Mesenchymal stem cell (in vitro differentiated cells and primary cell): Measurements from ENCODE around the gene PIGM.

Experiments
- DNase-seq: peaks from one replicate; pipeline ENCODE4 v3.0.0-alpha.2; 2013
- H2AFZ ChIP-seq: one replicate; pipeline ENCODE4 v1.6.1; 2013; ENCODE audit warnings: low read depth, mild to moderate bottlenecking, control low read depth, inconsistent platforms, low read length, moderate library complexity
- H2AK5ac ChIP-seq: 2 replicates; pipeline ENCODE4 v1.6.1; 2013; ENCODE audit warnings: low read length, moderate library complexity, mild to moderate bottlenecking, inconsistent platforms; ENCODE audit not compliant: severe bottlenecking
- H2BK120ac ChIP-seq: one replicate; pipeline ENCODE4 v1.6.1; 2013; ENCODE audit warnings: low read depth, mild to moderate bottlenecking, inconsistent platforms, low read length, moderate library complexity
- H2BK12ac ChIP-seq, 2 experiments: one replicate each; pipeline ENCODE4 v1.6.1; 2013; ENCODE audit warnings: inconsistent platforms in 2 of 2, low read length in 2 of 2, mild to moderate bottlenecking in 2 of 2, moderate library complexity in 2 of 2, control low read depth in 1 of 2
- H2BK15ac ChIP-seq: one replicate; pipeline ENCODE4 v1.6.1; 2013; ENCODE audit warnings: mild to moderate bottlenecking, low read depth, inconsistent platforms; ENCODE audit not compliant: poor library complexity, severe bottlenecking
- H2BK5ac ChIP-seq: 2 replicates; pipeline ENCODE4 v1.6.1; 2013; ENCODE audit warnings: low read depth, mild to moderate bottlenecking, low read length, control low read depth, inconsistent platforms; ENCODE audit not compliant: poor library complexity, severe bottlenecking
- H3K14ac ChIP-seq, 2 experiments: one replicate each; pipeline ENCODE4 v1.6.1; 2013; ENCODE audit warnings: inconsistent platforms in 2 of 2, low read length in 2 of 2, control low read depth in 1 of 2, mild to moderate bottlenecking in 1 of 2, moderate library complexity in 1 of 2
- H3K18ac ChIP-seq, 2 experiments: one replicate each; pipeline ENCODE4 v1.6.1; 2013; ENCODE audit warnings: inconsistent platforms in 2 of 2, low read length in 2 of 2, control low read depth in 1 of 2, low read depth in 1 of 2, mild to moderate bottlenecking in 1 of 2
- H3K23ac ChIP-seq, 2 experiments: one replicate each; pipeline ENCODE4 v1.6.1; 2013; ENCODE audit warnings: inconsistent platforms in 2 of 2, low read length in 2 of 2, mild to moderate bottlenecking in 2 of 2, moderate library complexity in 2 of 2, control low read depth in 1 of 2
- H3K27ac ChIP-seq: 2 replicates; pipeline ENCODE4 v1.5.1; 2013; ENCODE audit warnings: mild to moderate bottlenecking, moderate library complexity, low read length, control low read depth, inconsistent platforms; ENCODE audit not compliant: poor library complexity, severe bottlenecking
- H3K27me3 ChIP-seq, 2 experiments: 2 replicates each; pipeline versions ENCODE4 v1.6.1 to v1.7.0; 2013; ENCODE audit warnings: low read length in 2 of 2, mild to moderate bottlenecking in 2 of 2, moderate library complexity in 2 of 2, control low read depth in 1 of 2, inconsistent platforms in 1 of 2; ENCODE audit not compliant: control insufficient read depth in 1 of 2, insufficient read depth in 1 of 2
- H3K36me3 ChIP-seq, 2 experiments: 2 replicates each; pipeline versions ENCODE4 v1.6.1 to v1.7.0; 2013; ENCODE audit warnings: low read length in 2 of 2, control low read depth in 1 of 2, inconsistent platforms in 1 of 2, low read depth in 1 of 2, mild to moderate bottlenecking in 1 of 2; ENCODE audit not compliant: insufficient read depth in 2 of 2, control insufficient read depth in 1 of 2
- H3K4ac ChIP-seq, 2 experiments: one replicate each; pipeline ENCODE4 v1.6.1; 2013; ENCODE audit warnings: inconsistent platforms in 2 of 2, low read length in 2 of 2, mild to moderate bottlenecking in 2 of 2, moderate library complexity in 2 of 2, control low read depth in 1 of 2, low read depth in 1 of 2
- H3K4me1 ChIP-seq: 2 replicates; pipeline ENCODE4 v1.6.1; 2013; ENCODE audit warnings: low read depth, low read length, control low read depth; ENCODE audit not compliant: control insufficient read depth, insufficient read depth
- H3K4me2 ChIP-seq: 2 replicates; pipeline ENCODE4 v1.6.1; 2013; ENCODE audit warnings: low read length, mild to moderate bottlenecking, inconsistent platforms; ENCODE audit not compliant: poor library complexity, severe bottlenecking
- H3K4me3 ChIP-seq, 2 experiments: 2 replicates each; pipeline versions ENCODE4 v1.5.1 to v1.7.0; 2013; ENCODE audit warnings: low read length in 2 of 2, mild to moderate bottlenecking in 2 of 2, control low read depth in 1 of 2, low read depth in 1 of 2; ENCODE audit not compliant: insufficient read depth in 1 of 2
- H3K79me1 ChIP-seq: replicated peaks from 2 replicates; pipeline ENCODE4 v1.6.1; 2013; ENCODE audit warnings: mild to moderate bottlenecking, control low read depth, low read length, inconsistent platforms; ENCODE audit not compliant: poor library complexity, severe bottlenecking
- H3K9ac ChIP-seq: 2 replicates; pipeline ENCODE4 v1.7.0; 2013; ENCODE audit warnings: mild to moderate bottlenecking, low read length, moderate library complexity
- H3K9me3 ChIP-seq: 2 replicates; pipeline ENCODE4 v1.7.0; 2013; ENCODE audit warnings: mild to moderate bottlenecking, low read length; ENCODE audit not compliant: control insufficient read depth
- H4K8ac ChIP-seq: one replicate; pipeline ENCODE4 v1.6.1; 2013; ENCODE audit warnings: inconsistent platforms, mild to moderate bottlenecking, low read length, moderate library complexity
- H4K91ac ChIP-seq: one replicate; pipeline ENCODE4 v1.6.1; 2013; ENCODE audit warnings: mild to moderate bottlenecking, low read length, inconsistent platforms
- WGBS: methylation state at CpG from one replicate; pipeline ENCODE4 v1.1.7; 2013; ENCODE audit warnings: mixed read lengths; 5-methylcytosine and 5-hydroxymethylcytosine counted together

PIGM gene

DNA sequence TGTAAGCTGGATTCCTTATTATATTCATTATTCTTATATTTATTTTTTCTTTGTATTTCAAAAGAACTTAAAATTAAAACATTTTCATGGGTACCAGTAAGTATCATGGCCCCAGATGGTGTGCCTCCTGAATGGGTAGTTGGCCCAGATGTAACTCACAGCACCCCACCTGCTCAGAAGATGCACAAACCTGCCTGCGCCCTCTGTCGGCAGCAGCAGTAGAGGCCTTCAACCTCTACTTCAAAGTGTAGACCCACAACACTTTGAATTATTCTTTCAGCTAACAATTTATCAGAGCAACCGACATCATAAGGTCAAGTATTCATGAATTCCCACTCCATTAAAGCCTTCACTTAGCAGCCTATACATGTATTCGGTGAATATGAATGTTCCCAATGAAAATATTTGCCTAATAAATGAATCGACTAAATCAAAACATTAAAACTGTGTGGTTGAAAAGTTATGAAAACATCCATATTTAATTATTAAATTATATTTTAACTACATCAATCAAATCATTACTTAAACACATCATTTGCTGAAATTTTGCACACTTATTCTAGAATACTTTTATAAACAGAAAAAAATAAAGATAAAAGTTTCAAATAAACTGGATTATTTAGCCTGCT lies 25.4 kb downstream of the PIGM start:
- H3K27ac ChIP-seq = no peak overlapping the region
- WGBS = 0% methylated on average over 2 of the region's 5 CpGs
- no peak overlapping the region for H2BK15ac ChIP-seq
- no peak overlapping the region for H2BK5ac ChIP-seq
- H3K18ac ChIP-seq = no peak overlapping the region
- H3K4ac ChIP-seq = no peak overlapping the region
- no peak overlapping the region for H3K4me3 ChIP-seq
- no peaks in the 10 kb centered on the region for H3K79me1 ChIP-seq
- no peaks in the 10 kb centered on the region for H3K36me3 ChIP-seq
- H2BK12ac ChIP-seq = no peak overlapping the region
- no peak overlapping the region for H2AFZ ChIP-seq
- H3K14ac ChIP-seq = no peak overlapping the region
- H3K9me3 ChIP-seq = no peaks in the 10 kb centered on the region
- H4K8ac ChIP-seq = no peak overlapping the region
- H3K9ac ChIP-seq = no peak overlapping the region
- no peak overlapping the region for H2BK120ac ChIP-seq
- H3K23ac ChIP-seq = no peak overlapping the region
- H4K91ac ChIP-seq = no peak overlapping the region
- no peak overlapping the region for H2AK5ac ChIP-seq
- peaks cover 0 to 44% of the 10 kb centered on the region in 2 experiments for H3K27me3 ChIP-seq
- no peaks in the 10 kb centered on the region for H3K4me1 ChIP-seq
- DNase-seq = peak; percentile 70
- no peak overlapping the region for H3K4me2 ChIP-seq

GRCh38 chr1:160005070-160005469 lies 26.7 kb downstream of the PIGM start:
- H3K9me3 ChIP-seq = no peaks in the 10 kb centered on the region
- H3K9ac ChIP-seq = no peak overlapping the region
- H3K4me1 ChIP-seq = no peaks in the 10 kb centered on the region
- H2BK120ac ChIP-seq = no peak overlapping the region
- no peak overlapping the region for H3K27ac ChIP-seq
- no peaks in the 10 kb centered on the region for H3K36me3 ChIP-seq
- H4K8ac ChIP-seq = no peak overlapping the region
- no peak overlapping the region for H2AK5ac ChIP-seq
- H3K79me1 ChIP-seq = no peaks in the 10 kb centered on the region
- no peak overlapping the region for H2BK15ac ChIP-seq
- no peak overlapping the region for H3K4me2 ChIP-seq
- 68% methylated on average over 4 of the region's 4 CpGs for WGBS
- no peak overlapping the region for H4K91ac ChIP-seq
- no peak overlapping the region for H3K14ac ChIP-seq
- H3K27me3 ChIP-seq = peaks cover 0 to 44% of the 10 kb centered on the region in 2 experiments
- no peak overlapping the region for H3K4ac ChIP-seq
- DNase-seq = no peak
- no peak overlapping the region for H2BK12ac ChIP-seq
- H3K18ac ChIP-seq = no peak overlapping the region
- no peak overlapping the region for H3K4me3 ChIP-seq
- H3K23ac ChIP-seq = no peak overlapping the region
- H2AFZ ChIP-seq = no peak overlapping the region
- H2BK5ac ChIP-seq = no peak overlapping the region

- H3K4me1 ChIP-seq = no peaks in the 10 kb centered on the region
- no peak overlapping the region for H3K4me2 ChIP-seq
- no peaks in the 10 kb centered on the region for H3K79me1 ChIP-seq
- DNase-seq = no peak
- H4K8ac ChIP-seq = no peak overlapping the region
- no peak overlapping the region for H3K23ac ChIP-seq
- H2BK5ac ChIP-seq = no peak overlapping the region
- H3K27me3 ChIP-seq = peaks cover 0 to 38% of the 10 kb centered on the region in 2 experiments
- no peaks in the 10 kb centered on the region for H3K9me3 ChIP-seq
- H3K14ac ChIP-seq = no peak overlapping the region
- H2BK15ac ChIP-seq = no peak overlapping the region
- H3K9ac ChIP-seq = no peak overlapping the region
- H4K91ac ChIP-seq = no peak overlapping the region
- no peaks in the 10 kb centered on the region for H3K36me3 ChIP-seq
- 78% methylated on average over 2 of the region's 2 CpGs for WGBS
- H3K27ac ChIP-seq = no peak overlapping the region
- no peak overlapping the region for H3K18ac ChIP-seq
- H3K4me3 ChIP-seq = no peak overlapping the region
- no peak overlapping the region for H2AK5ac ChIP-seq
- no peak overlapping the region for H2BK120ac ChIP-seq
- no peak overlapping the region for H2AFZ ChIP-seq
- no peak overlapping the region for H3K4ac ChIP-seq
- no peak overlapping the region for H2BK12ac ChIP-seq
These were observed 27.4 kb downstream of the PIGM start for GRCh38 chr1:160004425-160004824.

GRCh38 chr1:160004001-160004400 lies 27.8 kb downstream of the PIGM start:
- Histone ChIP-seq H3K27me3 (peaks cover 0 to 37% of the 10 kb centered on the region in 2 experiments), H2BK120ac (no peak overlapping the region), H2AFZ (no peak overlapping the region), H4K8ac (no peak overlapping the region), H3K79me1 (no peaks in the 10 kb centered on the region), H3K36me3 (no peaks in the 10 kb centered on the region), H3K4me2 (no peak overlapping the region), H2BK5ac (no peak overlapping the region), H3K9ac (no peak overlapping the region), H2AK5ac (no peak overlapping the region), H4K91ac (no peak overlapping the region), H3K14ac (no peak overlapping the region), H3K4ac (no peak overlapping the region), H3K4me1 (no peaks in the 10 kb centered on the region), H3K4me3 (no peak overlapping the region), H2BK15ac (no peak overlapping the region), H3K23ac (no peak overlapping the region), H3K18ac (no peak overlapping the region), H3K9me3 (no peaks in the 10 kb centered on the region), H2BK12ac (no peak overlapping the region), H3K27ac (no peak overlapping the region)
- 72% methylated on average over 1 of the region's 1 CpG for WGBS
- DNase-seq = no peak
